ENCODE results near the gene MUC20.
"Not testable (repeated sequence)": the region's sequence is repeated elsewhere in the genome, so short reads cannot be mapped to it uniquely, and the experiment has no call there.

MUC20 gene

DNA sequence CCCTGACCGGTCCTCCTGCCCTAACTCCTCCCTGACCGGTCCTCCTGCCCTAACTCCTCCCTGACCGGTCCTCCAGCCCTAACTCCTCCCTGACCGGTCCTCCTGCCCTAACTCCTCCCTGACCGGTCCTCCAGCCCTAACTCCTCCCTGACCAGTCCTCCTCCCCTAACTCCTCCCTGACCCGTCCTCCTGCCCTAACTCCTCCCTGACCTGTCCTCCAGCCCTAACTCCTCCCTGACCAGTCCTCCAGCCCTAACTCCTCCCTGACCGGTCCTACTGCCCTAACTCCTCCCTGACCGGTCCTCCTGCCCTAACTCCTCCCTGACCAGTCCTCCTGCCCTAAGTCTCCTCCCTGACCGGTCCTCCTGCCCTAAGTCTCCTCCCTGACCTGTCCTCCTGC is 7.6 kb upstream of the MUC20 start:
- H3K4me3 ChIP-seq (ENCODE audit: low read length); H3K9me3 ChIP-seq (ENCODE audit: insufficient read depth, low read depth, low read length); H3K4me1 ChIP-seq (ENCODE audit: insufficient read depth, low read length); H3K36me3 ChIP-seq (ENCODE audit: insufficient read depth, low read length); H3K27ac ChIP-seq (ENCODE audit: low read depth, low read length); H3K27me3 ChIP-seq (ENCODE audit: insufficient read depth, low read length); H3K9ac ChIP-seq (ENCODE audit: low read depth, low read length): not testable (repeated sequence)
- WGBS: 35% methylated on average over 7 of the region's 9 CpGs

DNA sequence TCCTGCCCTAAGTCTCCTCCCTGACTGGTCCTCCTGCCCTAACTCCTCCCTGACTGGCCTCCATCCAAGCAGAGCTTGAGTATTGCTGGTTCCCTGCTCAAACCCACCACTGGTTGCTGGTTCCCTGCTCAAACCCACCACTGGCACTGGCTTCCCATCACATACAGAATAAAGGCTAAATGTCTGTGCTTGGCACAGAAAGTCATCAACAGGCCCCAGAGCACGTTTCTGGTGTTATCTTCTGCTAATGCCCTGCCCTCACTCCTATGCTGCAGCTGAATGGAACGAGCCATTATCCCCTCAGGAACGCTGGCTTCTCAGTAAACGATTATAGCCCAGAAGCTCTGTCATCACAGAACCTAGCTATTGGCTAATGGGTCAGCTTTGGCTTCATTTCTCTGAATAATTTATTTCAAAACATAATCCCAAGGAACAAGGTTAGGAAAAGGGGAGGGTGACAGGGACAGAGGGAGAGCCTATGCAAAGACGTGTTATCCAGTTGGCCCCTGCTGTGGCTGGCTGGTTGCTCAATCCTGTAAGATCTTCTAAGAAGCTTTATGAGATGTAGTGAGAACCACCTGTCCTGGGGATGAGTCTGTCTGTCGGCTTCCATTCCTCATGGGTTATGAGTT is 6.3 kb upstream of the MUC20 start:
- Histone ChIP-seq H3K27me3 (ENCODE audit: insufficient read depth, low read length) (no peaks in the 10 kb centered on the region; the same call in 1 of the 2 replicates), H3K27ac (ENCODE audit: low read depth, low read length) (no peak overlapping the region), H3K4me3 (ENCODE audit: low read length) (no peak overlapping the region), H3K9ac (ENCODE audit: low read depth, low read length) (no peak overlapping the region), H3K4me1 (ENCODE audit: insufficient read depth, low read length) (peaks cover 19% of the 10 kb centered on the region), H3K9me3 (ENCODE audit: insufficient read depth, low read depth, low read length) (no peaks in the 10 kb centered on the region; the same call in 1 of the 2 replicates), H3K36me3 (ENCODE audit: insufficient read depth, low read length) (no peaks in the 10 kb centered on the region)
- 85% methylated on average over 6 of the region's 6 CpGs for WGBS

DNA sequence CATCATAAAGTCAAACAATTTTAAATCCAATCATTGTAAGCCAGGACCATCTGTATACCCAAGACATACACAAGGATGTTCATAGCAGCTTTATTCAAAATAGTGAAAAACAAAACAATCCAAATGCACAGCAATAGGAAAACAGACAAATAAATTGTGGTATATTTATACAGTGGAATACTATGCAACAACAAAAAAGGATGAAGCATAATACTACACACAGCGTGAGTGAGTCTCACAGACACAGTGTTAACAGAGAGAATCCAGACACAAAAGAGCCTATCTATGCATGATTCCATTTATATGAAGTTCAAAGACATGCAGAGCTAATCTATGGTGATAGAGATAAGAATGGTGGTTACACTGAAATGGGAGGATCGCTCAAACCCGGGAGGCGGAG is 5.6 kb upstream of the MUC20 start:
- Histone ChIP-seq H3K27ac (ENCODE audit: low read depth, low read length) (no peak overlapping the region), H3K9ac (ENCODE audit: low read depth, low read length) (no peak overlapping the region), H3K27me3 (ENCODE audit: insufficient read depth, low read length) (no peaks in the 10 kb centered on the region; the same call in 1 of the 2 replicates), H3K4me1 (ENCODE audit: insufficient read depth, low read length) (peaks cover 24% of the 10 kb centered on the region), H3K9me3 (ENCODE audit: insufficient read depth, low read depth, low read length) (no peaks in the 10 kb centered on the region; the same call in 1 of the 2 replicates), H3K4me3 (ENCODE audit: low read length) (no peak overlapping the region), H3K36me3 (ENCODE audit: insufficient read depth, low read length) (no peaks in the 10 kb centered on the region)
- 74% methylated on average over 4 of the region's 4 CpGs for WGBS

DNA sequence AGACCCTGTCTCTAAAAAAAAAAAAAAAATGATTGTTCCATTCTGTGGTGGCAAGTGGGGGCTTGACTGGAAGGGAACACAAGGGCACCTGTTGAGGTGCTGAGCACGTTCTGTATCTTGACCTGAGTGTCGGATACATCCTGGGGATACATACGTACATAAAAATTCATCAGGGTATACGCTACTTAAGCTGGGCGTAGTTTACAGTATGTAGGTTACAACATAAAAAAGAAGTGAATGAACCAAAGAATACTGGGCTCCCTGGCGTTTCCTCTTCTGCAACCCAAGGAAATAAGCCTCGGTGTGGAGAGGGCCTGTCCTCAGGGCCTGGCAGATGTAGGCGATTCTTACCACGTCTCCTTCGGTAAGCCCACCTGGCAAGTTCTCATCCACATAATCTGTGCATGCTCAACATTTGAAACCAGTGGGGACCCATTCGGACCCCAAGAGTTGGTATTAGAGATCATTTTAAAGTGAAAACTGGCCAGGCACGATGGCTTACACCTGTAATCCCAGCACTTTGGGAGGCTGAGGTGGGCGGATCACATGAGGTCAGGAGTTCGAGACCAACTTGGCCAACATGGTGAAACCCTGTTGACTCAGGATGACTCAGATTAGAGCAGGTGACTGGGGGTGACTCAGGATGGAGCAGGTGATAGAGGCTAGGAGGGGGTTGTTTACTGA is 5.1 kb upstream of the MUC20 start:
- Histone ChIP-seq H3K27me3 (ENCODE audit: insufficient read depth, low read length) (no peaks in the 10 kb centered on the region; the same call in 1 of the 2 replicates), H3K9me3 (ENCODE audit: insufficient read depth, low read depth, low read length) (no peaks in the 10 kb centered on the region; the same call in 1 of the 2 replicates), H3K36me3 (ENCODE audit: insufficient read depth, low read length) (no peaks in the 10 kb centered on the region), H3K9ac (ENCODE audit: low read depth, low read length) (no peak overlapping the region), H3K4me3 (ENCODE audit: low read length) (no peak overlapping the region), H3K4me1 (ENCODE audit: insufficient read depth, low read length) (peaks cover 27% of the 10 kb centered on the region), H3K27ac (ENCODE audit: low read depth, low read length) (no peak overlapping the region)
- WGBS: 86% methylated on average over 14 of the region's 14 CpGs

DNA sequence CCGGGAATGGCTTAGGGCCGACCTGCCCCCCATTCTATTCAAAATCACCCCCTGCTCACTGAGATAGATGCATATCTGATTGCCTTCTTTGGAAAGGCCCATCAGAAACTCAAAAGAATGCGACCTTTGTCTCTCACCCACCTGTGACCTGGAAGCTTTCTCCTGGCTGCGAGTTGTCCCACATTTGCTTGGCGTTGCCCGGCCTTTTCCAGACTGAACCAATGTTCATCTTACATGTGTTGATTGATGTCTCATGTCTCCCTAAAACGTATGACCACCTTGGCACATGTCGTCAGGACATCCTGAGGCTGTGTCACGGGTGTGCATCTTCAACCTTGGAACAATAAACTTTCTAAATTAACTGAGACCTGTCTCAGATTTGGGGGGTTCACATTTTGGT is 3.4 kb upstream of the MUC20 start:
- H3K9ac ChIP-seq (ENCODE audit: low read depth, low read length): no peak overlapping the region
- no peak overlapping the region for H3K4me3 ChIP-seq (ENCODE audit: low read length)
- peaks cover 30% of the 10 kb centered on the region for H3K4me1 ChIP-seq (ENCODE audit: insufficient read depth, low read length)
- H3K27ac ChIP-seq (ENCODE audit: low read depth, low read length): no peak overlapping the region
- 79% methylated on average over 9 of the region's 9 CpGs for WGBS
- H3K27me3 ChIP-seq (ENCODE audit: insufficient read depth, low read length): no peaks in the 10 kb centered on the region; the same call in 1 of the 2 replicates
- H3K9me3 ChIP-seq (ENCODE audit: insufficient read depth, low read depth, low read length): no peaks in the 10 kb centered on the region; the same call in 1 of the 2 replicates
- H3K36me3 ChIP-seq (ENCODE audit: insufficient read depth, low read length): no peaks in the 10 kb centered on the region

DNA sequence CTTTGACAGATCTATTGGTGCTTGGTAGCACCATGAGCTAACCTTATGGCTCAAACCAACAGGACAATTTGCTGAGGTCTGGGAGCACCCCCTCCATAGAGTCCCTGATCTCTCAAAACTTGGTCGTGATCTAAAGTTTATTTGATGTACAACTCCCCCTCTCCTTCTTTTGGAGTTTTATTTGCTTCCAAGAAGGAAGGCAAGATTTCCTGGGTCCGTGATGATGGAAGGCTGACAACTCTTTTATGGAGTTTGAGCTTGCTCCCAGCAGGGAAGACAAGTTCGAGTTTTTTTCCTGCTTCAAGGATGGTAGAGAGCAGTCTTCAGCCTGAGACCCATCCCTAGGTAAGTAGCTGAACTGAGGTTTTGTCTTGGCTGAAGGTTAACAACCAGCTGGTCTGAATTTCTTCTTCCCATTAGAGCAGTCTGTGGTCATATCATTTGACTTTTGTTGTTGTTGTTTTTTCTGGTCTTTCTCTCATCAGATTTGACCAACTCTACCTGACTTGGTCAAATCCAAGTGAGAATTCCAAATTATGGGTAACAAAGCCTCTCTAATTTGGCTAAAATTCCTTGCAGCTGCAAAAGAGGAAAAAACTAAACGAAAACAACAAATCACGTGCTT is 2.8 kb upstream of the MUC20 start:
- no peak overlapping the region for H3K27ac ChIP-seq (ENCODE audit: low read depth, low read length)
- peaks cover 30% of the 10 kb centered on the region for H3K4me1 ChIP-seq (ENCODE audit: insufficient read depth, low read length)
- no peak overlapping the region for H3K9ac ChIP-seq (ENCODE audit: low read depth, low read length)
- no peaks in the 10 kb centered on the region for H3K36me3 ChIP-seq (ENCODE audit: insufficient read depth, low read length)
- H3K4me3 ChIP-seq (ENCODE audit: low read length): no peak overlapping the region
- H3K9me3 ChIP-seq (ENCODE audit: insufficient read depth, low read depth, low read length): no peaks in the 10 kb centered on the region; the same call in 1 of the 2 replicates
- 71% methylated on average over 5 of the region's 5 CpGs for WGBS
- no peaks in the 10 kb centered on the region; the same call in 1 of the 2 replicates for H3K27me3 ChIP-seq (ENCODE audit: insufficient read depth, low read length)

DNA sequence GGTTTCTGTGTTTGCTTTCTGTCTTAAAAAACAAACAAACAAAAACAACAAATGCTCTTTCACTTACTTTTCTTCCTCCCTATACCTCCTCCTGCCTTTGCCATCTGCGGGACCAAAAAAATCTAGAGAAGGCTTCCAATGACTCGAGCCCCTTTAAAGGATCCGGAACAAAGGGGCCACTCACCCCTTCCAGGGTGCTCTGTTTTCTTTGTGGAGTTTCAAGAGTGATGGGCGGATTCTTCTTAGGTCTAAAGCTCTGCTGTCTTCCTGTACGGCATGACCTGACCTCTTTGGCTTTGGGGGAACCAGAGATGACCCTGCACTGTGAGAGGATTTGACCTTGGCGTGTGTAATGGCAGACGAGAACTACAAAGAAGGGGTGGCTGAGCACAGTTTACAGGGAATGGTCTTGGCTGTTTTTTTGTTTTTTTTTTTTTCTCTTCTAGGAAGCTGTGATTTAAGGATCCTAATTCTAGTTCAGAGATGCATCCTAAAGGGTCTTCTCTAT is 2.2 kb upstream of the MUC20 start:
- no peak overlapping the region for H3K9ac ChIP-seq (ENCODE audit: low read depth, low read length)
- H3K27me3 ChIP-seq (ENCODE audit: insufficient read depth, low read length): no peaks in the 10 kb centered on the region; the same call in 1 of the 2 replicates
- peaks cover 30% of the 10 kb centered on the region for H3K4me1 ChIP-seq (ENCODE audit: insufficient read depth, low read length)
- no peaks in the 10 kb centered on the region for H3K36me3 ChIP-seq (ENCODE audit: insufficient read depth, low read length)
- no peaks in the 10 kb centered on the region; the same call in 1 of the 2 replicates for H3K9me3 ChIP-seq (ENCODE audit: insufficient read depth, low read depth, low read length)
- 74% methylated on average over 7 of the region's 7 CpGs for WGBS
- no peak overlapping the region for H3K27ac ChIP-seq (ENCODE audit: low read depth, low read length)
- H3K4me3 ChIP-seq (ENCODE audit: low read length): no peak overlapping the region

DNA sequence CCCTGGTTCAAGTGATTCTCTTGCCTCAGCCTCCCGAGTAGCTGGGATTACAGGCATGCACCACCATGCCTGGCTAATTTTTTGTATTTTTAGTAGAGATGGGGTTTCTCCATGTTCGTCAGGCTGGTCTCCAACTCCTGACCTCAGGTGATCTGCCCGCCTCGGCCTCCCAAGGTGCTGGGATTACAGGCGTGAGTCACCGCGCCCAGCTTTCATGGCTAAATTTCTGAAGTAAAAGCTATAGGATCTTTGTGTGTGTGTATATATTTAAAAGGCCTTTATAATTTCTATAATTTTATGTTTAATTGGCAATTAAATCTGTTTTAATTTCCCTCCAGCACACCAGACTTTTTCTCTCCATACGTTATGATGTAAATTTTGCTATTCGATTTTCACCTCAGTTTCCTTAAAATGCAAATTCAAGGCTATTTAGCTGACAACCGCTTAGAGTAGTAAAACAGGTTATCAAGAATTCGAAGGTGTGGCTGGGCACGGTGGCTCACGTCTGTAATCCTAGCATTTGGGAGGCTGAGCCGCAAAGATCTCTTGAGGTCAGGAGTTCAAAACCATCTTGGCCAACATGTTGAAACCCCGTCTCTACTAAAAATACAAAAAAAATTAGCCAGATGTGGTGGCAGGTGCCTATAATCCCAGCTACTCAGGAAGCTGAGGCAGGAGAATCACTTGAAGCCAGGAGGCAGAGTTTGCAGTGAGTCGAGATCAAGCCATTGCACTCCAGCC is 1.1 kb upstream of the MUC20 start:
- H3K9ac ChIP-seq (ENCODE audit: low read depth, low read length); H3K9me3 ChIP-seq (ENCODE audit: insufficient read depth, low read depth, low read length); H3K27ac ChIP-seq (ENCODE audit: low read depth, low read length); H3K27me3 ChIP-seq (ENCODE audit: insufficient read depth, low read length); H3K36me3 ChIP-seq (ENCODE audit: insufficient read depth, low read length); H3K4me3 ChIP-seq (ENCODE audit: low read length): not testable (repeated sequence)
- WGBS: 90% methylated on average over 16 of the region's 16 CpGs
- H3K4me1 ChIP-seq (ENCODE audit: insufficient read depth, low read length): peaks cover 30% of the 10 kb centered on the region

DNA sequence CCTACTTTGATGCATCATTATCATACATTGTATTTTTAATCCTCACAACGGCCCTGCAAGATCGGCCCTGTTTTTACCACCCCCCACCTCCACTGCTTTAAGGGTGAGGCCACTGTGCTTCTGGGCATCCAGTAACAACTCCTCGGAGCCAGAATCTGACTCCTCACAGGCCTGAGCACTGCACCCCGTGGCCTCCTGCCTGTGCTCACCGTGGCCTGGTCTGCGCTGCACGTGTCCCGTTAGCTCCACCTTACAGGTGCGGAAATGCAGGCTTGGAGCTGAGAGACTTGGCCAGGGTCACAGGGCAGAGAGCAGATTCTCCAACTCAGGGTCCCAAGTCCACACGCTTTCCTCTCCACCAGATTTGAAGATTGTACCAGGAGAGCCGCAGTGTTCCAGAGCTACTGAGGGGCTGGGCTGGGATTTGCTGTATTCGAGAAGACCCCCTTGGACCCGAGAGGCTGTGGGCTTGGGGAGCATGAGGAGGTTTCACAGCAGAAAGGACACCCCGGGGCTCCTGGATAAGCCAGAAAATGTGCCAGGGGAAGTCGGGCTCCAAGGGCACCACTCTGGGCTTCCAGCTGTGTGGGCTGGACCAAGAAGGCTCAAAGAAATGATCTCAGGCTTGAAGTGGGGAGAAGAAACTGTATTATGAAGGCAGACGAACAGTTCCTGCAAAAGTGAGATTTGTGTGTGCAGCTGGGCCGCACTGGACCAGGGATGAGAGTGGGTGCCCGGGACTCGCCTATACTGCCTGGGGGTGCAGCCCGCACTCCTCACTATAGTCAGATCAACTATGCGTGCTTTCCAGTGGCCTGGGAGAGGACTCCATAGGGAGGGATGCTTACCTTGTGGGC is 1.6 kb downstream of the MUC20 start:
- H3K36me3 ChIP-seq (ENCODE audit: insufficient read depth, low read length); H3K4me3 ChIP-seq (ENCODE audit: low read length); H3K27ac ChIP-seq (ENCODE audit: low read depth, low read length); H3K27me3 ChIP-seq (ENCODE audit: insufficient read depth, low read length); H3K9ac ChIP-seq (ENCODE audit: low read depth, low read length); H3K9me3 ChIP-seq (ENCODE audit: insufficient read depth, low read depth, low read length): not testable (repeated sequence)
- 88% methylated on average over 8 of the region's 21 CpGs for WGBS
- peaks cover 29% of the 10 kb centered on the region for H3K4me1 ChIP-seq (ENCODE audit: insufficient read depth, low read length)

DNA sequence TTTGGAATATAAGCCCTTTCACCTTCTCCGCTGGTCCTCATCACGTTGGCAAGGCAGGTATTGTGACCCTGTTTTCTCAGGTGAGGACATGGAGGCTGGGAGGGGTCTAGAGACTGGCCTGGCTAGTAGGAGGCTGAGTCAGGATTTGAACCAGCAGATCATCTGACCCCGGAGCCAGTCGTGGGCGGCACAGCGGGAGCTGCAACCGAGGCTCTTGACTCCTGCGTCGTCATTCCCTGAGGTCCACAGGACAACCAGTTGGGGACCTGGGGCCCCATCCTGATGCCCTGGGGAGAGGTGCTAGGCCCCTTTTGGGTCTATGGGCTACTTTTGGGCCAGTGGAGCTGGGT is 2.2 kb downstream of the MUC20 start:
- H3K9ac ChIP-seq (ENCODE audit: low read depth, low read length): not testable (repeated sequence)
- WGBS: 88% methylated on average over 9 of the region's 9 CpGs

More for the DNA sequence above, 2.2 kb downstream of the MUC20 start:
- not testable (repeated sequence) for H3K9me3 ChIP-seq (ENCODE audit: insufficient read depth, low read depth, low read length); H3K36me3 ChIP-seq (ENCODE audit: insufficient read depth, low read length); H3K4me3 ChIP-seq (ENCODE audit: low read length); H3K27ac ChIP-seq (ENCODE audit: low read depth, low read length); H3K27me3 ChIP-seq (ENCODE audit: insufficient read depth, low read length)
- H3K4me1 ChIP-seq (ENCODE audit: insufficient read depth, low read length): peaks cover 23% of the 10 kb centered on the region

Measured in HUES64 (cell line).